Activated CD4-positive, CD25-positive, alpha-beta regulatory T cell treated with anti-CD3 and anti-CD28 coated beads, Interleukin-2, amount 50 U/mL, for 16 hours (primary cell): ENCODE measurements around the gene MAP7.
"Not testable (repeated sequence)": the region's sequence is repeated elsewhere in the genome, so short reads cannot be mapped to it uniquely, and the experiment has no call there.

Source experiments
- DNase-seq: peaks from one replicate; pipeline ENCODE4 v3.0.0-alpha.2; 2020; ENCODE audit warnings: low read depth, low spot score

The MAP7 gene

DNA sequence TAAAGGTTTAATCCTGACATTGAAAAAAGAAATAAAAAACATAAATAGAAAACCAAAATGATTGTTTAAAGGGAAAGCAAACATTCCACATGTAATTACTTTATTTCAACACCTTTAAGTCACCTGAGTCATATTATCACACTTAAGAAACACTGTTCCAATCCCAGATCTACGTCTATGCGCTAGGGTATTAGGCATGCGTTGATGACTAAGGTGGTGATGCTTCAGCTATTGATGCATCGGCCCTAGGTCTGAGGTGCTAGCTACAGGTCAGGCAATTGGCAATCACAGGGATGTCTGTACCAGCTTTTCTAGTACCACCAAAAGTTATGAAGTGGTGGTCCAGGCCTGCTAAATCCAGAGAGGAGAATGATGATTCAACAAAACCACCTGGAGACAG is 162.9 kb downstream of the MAP7 start:
- DNase-seq: no peak

DNA sequence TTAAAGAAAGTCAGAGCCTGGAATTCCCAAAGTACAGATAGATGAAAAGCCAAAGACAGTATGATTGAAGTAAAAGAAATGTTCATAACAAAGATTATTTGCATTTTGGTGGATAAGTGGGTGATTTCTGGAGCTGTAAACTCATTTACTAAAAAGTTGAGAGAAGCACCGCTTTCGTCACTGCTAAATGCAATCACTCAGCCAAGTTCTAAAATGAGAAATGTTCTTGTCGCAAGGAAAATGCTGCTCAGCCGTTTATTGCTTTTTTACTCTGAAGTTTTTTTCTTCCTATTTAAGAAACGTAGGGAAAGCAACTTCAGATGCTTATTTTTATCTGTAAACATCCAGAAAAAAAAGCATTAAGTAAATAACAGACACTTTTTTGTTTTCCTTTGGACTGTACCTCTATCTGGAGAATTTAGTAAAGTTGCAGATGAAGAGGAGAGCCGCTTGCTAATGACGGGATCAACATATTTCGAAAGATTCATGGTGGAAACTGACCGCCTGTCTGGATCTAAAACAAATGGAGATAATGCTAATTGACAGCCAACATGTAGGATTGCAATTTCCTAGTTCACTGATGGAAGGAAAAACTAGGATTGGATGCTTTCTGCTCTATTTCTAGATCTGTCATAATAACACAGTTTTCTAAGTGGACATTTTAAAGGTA is 166.8 kb downstream of the MAP7 start:
- no peak for DNase-seq

DNA sequence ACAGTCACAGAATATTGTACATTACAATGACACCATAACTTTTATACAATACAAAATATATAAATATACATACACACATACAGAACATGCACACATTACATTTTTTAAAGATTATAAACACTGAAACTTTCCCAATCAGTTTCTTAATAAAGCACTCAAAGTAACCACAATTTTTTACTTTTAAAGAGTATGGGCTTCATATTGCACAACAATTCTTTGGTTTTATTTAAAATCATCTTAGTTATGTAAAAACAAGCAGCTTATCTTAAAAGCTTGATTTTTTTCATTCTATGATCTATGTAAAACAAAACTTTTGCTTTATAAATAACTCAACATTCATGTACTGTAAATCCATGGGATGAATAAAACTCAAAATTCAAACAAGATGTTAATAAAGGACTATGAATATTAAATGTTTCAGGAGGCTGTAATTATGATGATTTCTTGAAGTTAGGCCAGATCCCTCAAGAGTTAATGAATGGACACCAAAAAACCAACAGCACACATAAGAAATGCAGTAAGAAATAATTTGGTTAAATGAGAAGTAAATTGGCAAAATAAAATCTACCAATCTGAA is 167.5 kb downstream of the MAP7 start:
- no peak for DNase-seq

DNA sequence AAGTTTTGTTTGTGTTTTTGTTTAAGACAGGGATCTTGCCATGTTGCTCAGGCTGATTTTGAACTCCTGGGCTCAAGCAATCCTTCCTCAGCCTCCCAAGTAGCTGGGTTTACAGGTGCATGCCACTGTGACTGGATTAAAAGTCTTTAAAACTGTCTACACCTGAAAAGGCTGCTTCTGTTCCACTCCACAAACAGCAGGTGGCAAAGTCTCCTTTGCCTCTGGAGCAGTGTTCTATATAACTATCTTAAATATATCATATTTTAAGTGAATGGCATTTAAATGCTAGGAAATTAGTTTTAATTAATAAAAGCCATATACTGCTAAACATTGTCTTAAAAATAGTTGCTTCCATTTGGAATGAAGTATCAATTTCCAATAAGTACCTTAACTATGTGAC is 171.3 kb downstream of the MAP7 start:
- DNase-seq: no peak

DNA sequence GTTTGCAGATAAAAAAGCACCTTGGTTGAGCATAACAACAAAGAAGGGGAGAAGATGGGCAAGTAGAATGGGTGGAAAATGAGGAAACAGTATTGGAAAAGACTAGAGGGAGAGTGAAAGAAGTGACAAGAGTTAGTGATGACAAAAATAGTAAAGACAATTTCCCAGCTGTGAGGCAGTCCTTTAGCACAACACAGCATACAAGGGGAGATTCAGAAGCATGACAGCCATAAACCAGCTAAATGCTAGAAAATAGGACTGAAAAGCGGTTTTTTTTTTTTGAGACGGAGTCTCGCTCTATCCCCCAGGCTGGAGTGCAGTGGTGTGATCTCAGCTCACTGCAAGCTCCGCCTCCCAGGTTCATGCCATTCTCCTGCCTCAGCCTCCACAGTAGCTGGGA is 174.4 kb downstream of the MAP7 start:
- not testable (repeated sequence) for DNase-seq

DNA sequence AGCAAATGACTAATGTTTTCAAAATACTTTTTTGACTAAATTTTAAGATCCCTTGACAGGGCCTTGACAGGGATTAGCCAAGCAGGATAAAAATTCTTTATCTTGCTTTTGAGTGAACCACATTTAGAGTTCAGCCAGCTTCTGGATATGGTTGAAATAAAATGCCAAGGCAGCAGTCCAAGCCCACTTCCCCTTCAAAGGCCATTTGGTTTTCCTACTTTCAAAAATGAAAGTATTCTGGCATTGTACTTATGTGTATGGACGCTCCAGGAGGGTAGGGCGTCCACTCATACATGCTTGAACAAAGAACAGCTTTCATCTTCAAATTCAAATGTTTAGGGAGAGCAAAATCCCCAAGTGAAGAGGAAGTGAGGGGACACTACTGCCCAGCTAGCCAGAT is 178.3 kb downstream of the MAP7 start:
- no peak for DNase-seq

DNA sequence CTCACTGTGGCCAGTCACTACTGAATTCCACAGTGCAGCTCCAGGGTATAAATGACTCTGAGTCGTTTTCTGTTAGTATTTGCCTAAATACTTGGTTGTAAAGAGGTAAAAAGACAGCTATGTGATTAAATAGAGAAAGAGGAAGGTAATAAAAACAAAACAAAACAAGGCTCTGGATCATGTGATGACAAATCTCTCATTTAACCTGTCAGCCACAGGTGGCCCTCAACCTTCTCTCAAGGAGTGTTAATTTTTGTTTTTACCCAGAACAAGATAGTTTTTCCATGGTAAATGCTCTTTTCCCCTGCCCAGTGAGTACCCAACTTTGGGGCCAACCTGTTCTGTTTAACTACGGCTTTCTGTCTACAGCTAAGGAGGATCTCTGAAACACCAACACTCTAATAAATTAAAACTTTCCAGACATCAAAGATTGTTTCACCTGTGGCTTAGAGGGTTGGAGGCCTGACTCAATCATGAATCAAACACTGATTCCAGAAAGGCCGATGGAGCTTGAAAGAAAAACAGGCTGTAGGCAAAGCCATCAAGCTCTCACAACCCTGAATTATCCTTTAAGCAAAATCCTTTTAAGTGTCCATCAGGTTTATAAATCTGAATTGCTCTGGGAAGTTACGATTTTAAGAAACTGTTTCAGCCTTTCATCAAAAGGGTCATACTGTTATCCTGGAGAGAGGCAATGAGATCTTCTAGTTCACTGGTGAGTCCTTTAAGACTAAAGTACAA is 179.1 kb downstream of the MAP7 start:
- no peak for DNase-seq

DNA sequence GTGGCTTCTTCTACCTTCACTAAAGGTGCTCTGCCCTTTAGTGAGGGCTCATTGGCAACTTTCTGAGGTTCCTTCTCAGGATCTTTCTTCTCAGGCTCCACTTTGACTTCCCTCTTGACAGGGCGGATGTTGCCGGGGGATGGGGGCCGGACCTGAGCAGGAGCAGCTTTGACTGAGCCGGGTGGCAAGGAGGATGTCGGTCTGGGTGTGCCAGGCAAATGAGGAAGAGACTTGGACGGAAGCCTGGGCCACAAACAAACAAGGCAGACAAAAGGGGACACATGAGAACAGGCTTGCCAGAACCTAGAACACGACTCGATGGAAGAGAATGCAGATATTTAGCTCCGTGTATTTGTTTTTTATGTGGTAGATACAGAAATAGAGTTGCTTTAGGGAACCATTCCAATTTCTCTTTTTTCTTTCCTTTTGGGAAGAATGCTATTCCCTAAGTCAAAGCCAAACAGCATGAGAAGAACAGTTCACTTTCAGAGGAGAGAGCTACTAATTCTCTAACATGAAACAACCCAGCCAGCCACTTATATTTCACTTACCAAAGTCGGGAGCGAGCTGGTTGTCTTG is 184.4 kb downstream of the MAP7 start:
- DNase-seq: no peak

DNA sequence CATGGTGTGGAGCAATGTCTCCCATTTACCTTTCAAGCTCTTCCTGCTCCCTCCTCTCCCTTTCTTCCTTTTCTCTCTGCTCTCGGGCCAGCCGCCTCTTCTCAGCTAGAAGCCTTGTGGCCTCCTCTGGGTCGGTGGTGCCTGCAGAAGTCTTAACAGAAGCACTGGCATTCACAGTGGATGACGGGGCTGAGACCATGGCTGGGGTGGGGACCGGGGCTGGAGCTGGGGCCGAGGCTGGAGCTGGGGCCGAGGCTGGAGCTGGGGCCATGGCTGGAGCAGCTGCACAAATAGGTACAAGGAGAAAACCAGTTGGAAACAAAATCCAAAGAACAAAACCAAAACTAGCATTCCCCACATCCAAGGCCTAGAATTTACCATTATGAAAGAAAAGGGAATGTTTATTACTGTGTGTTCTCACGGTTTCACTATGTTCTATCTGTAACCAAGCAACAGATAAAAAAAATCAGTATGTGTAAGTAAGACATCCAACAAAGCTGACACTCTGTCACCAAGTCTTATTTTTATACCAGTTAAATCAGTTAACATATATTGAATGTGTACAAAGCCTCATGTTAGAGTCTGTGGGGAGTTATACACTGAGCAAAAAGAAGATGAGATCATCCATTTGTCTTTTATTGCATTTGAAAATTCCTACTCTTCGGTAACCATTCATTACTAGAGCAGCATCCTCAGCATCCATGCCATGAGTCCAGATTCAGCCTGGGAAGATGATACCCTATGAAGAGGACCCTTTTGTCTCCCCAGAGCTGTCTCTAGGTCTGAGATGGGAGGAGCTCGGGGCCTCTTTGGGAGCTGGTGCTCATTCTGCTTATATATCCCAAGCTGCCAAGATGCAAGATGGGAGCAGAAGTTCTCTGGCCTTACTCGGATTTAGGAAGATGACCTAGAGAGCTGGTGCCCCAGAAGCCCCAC is 187.5 kb downstream of the MAP7 start:
- no peak for DNase-seq

DNA sequence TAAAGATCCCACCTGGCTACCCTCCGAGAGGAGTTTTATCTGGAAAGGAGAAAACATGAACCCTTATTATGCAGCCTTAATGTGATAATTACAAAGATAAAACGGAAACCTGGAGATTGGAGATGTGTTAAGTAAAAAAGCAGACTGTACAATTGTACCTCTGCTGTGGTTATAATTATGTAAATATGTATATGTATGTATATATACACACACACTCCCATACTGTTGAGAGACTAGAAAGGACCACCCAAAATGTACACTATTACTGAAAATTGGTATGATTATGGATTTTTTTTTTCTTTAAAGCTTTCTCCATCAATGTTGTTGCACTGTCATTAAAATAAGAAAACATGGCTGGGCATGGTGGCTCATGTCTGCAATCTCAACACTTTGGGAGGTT is 188.4 kb downstream of the MAP7 start:
- DNase-seq: no peak

DNA sequence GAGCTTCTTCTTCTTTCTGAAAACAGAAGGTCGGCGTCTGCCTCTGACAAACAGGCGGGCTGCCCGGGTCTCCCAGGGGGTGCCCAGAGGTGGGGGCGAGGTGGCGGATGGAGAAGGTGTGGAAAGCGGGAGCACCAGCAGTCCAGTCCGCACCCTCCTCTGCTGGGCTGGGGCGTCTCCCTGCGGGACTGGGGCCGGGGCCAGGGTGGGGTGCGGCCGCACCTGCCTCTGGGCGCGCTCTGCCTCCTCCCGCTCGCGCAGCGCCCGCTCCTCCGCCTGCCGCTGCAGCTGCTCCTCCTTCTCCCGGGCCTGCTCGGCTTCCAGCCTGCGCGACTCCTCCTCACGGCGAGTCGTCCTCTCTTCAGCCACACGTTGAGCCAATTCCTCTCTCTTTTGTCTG is 189.4 kb downstream of the MAP7 start:
- DNase-seq: no peak

DNA sequence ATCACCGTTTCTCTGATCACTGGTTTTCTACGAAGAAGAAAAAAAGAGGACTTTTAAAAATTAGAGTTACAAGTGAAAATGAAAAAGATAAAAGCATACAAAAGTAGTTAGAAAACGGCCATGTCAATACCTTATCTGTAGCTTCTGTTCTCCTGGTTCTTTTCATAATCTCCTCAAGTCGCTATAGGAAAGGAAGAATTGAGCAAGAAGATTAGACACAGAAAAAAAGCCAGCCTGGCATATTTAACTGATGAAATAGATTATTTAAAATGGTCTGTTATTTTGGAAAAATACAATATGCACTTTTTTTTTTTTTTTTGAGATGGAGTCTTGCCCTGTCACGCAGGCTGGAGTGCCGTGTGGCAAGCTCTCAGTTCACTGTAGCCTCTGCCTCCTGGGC is 190.4 kb downstream of the MAP7 start:
- no peak for DNase-seq

DNA sequence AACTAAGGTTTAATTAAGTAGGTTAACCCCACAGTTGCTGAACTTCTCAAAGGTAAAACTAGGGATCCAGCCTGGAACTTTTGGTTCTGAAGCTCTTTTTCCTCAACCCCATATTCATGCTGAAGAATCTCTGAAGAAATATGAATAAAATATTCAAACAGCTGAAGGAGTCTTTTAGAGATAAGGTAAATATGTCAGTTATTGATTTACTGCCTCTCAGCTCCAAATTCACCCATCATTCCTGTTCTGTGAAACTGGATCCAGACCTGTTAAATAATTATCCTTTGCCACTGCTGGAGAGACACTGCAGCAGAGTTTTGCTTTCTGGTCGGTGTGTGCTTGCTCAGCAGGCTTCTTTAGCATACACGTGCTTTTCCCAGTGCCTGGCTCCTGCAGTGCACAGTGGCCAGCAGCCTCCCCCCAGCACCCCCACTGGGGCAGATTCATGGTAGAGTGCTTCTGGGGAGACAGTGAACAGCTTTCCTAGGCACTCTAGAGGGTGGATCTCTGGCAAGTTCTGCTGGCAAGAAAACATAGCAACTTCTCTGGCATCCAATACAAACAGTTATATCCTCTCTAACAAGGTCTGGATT is 198.6 kb downstream of the MAP7 start:
- no peak for DNase-seq

DNA sequence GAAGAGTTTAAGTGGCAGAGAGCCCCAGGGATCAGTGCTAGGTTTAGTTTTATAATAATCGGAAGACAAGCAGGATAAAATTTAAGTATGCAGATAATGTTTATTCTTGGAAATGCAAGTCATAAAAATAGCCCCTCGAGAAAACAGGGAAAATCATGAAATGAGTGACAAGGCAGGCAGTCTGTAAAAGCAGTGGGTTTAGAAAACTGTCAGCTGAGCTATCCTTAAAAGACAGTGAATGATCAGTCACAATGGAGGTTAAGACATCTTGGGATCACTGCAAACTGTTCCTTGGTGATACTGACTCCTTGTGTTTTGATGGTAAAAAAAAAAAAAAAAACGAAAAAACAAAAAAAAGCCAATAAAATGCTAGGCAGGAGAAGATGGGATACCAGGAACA is 199.3 kb downstream of the MAP7 start:
- DNase-seq: no peak

DNA sequence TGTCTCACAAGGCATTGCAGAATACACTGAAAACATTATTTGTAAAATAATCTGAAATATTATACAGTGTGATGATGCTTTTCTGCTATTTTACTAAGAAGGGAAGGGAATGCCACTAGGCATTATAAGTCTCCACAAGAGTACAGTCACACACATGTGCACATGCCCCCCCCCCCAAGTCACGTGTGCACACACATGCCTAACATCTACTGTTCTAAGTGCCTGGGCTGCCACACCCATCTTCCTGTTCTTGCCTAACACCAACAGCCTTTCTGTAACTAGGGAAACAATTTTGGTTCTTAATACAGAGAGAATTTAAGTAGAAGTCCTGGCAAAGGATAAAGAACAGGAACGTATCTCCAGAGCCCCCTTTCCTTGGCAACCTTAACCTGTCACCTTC is 202.4 kb downstream of the MAP7 start:
- DNase-seq: no peak

DNA sequence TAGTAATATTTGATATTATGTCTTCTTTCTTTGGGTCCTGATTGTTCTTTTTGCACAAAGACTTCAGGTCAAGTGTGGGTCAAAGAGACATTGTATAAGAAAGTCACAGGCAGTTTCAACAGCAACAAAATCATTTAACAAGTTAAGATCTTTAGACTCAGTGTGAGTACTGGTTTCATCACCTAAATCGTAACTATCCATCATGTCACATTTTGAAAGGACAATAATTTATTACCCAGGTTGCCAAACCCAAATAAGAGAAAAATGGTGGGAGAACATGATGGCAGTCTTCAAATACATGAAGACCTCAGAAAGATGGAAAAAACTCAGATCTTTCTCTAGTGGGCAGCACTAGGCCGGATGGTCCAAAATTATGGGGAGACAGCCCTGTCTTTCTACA is 205.1 kb downstream of the MAP7 start:
- no peak for DNase-seq

DNA sequence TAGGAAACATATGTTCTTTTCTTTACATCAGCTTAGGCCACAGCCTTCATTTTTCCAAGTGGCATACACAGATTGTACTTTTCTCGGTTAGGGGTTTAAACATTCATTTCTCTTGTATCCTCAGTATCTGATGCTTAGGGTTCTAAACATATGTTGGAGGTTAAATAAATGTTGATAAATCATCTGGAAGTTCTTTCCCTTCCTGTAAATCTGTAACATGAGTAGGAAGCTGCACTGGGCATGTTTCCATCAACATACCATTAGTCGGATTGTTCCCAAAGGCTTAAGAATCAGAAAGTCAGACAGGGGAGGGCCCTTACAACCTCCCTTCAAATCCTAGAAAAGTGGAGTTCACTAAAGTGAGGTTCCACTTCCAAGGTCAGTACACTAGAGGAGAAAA is 205.8 kb downstream of the MAP7 start:
- no peak for DNase-seq

DNA sequence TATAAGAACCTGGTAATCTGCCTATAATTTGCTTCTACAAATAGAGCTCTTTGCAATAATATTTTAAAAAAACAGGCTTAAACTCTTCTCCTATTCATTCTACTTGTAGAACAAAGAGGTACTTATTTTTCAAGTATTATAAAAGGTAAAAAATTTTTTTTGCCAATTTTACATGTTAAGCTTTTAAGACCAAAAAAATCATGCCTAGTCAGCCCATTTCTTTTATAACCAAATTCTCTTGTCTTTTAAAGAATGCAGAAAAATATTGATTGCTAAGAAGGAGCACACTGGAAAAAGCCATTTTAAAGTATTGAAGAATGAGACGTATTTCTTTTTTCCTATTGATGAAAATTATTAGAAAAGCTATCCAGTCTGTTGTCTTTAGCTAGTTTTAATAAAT is 206.5 kb downstream of the MAP7 start:
- DNase-seq: no peak

DNA sequence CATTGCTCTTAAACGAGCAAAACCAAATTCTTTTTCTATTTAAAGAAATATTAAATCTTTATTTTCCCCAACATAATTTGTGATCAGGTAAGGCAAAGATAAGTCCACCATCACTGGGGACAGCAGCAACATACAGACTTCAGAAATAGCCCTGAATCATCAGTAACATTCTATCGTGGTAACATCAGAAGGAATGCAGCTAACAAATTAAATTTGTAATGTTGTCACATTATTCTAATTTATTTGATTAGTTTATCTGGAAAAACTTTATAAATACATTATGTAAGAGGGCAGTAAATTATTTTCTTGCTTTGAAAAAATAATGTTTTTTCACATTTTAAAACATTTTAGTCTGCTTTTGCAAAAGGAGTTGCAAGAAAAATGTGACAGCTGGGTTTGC is 206.9 kb downstream of the MAP7 start:
- DNase-seq: no peak

DNA sequence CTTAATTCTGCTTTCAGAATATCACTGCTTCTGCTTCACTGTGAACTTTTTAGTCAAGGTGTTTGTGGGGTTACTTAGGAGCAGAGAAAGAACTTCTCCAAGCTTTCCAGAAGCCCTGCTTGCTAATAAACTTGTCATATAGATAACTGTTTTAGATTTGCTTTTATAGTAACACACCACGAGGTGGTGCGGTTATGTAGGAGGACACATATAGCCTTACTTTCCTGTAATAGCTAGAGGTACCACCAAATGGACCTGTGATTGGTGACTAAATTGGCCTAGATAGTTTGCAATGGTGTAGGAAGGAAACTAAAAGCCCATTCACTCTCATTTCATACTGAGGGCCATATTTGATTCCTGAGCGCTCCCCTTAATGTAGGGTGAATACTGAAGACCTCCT is 208.3 kb downstream of the MAP7 start:
- DNase-seq: no peak

DNA sequence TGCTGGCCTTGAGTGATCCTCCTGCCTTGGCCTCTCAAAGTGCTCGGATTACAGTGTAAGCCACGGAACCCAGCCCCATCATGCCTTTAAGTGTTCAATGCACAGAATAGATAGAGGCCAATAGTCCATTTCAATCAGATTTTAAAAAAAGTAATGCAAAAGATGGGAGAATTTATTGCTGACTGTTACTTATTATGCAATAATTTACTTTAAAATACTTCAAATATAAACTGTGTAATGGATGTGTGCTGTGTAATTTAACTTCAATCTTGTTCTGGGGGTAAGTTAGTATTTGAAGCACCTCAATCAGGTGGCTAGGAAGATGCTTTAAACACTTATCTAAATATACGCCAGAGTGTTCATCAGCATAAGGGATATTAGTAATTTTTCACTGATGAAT is 208.9 kb downstream of the MAP7 start:
- no peak for DNase-seq
